GM12878 (cell line): Measurements from ENCODE around the gene TRIM17. TPM values are rescaled to one million over a fixed set of nuclear protein-coding genes. Genes with fewer than 3 reads are reported as not detected.
A peak's percentile ranks its signal among the peaks of the same experiment; 100 is the strongest.

Source experiments
- ATAC-seq: fragments of 200-7000 bp; cut with Tn5 transposase; 3 replicates; pipeline ENCODE4 v1.9.1; 2020; ENCODE audit warnings: mild to moderate bottlenecking, moderate library complexity
- BruUV-seq: library from RNA; stranded (reverse); fragments of 400-500 nt; replicated peaks from 2 replicates; lab custom pipeline; 2021; lab: Mats Ljungman, UMichigan
- CTCF ChIA-PET: fragments of 300-600 bp; sonication (Branson Sonifier 250); formaldehyde crosslinking; extraction: SDS; loops from one replicate; lab custom pipeline; 2021; ENCODE audit warnings: inconsistent platforms; lab: Yijun Ruan, JAX
- POLR2A ChIA-PET: fragments of 350-600 bp; formaldehyde crosslinking; extraction: SDS; loops from one replicate; lab custom pipeline; 2021; ENCODE audit warnings: inconsistent platforms; lab: Charles Lee
- RAD21 ChIA-PET: fragments of 300-600 bp; sonication (Branson Sonifier 250); formaldehyde crosslinking; loops from one replicate; lab custom pipeline; 2023; ENCODE audit warnings: antibody characterized with exemption; ENCODE audit not compliant: unreplicated experiment; lab: Charles Lee
- SMC1A ChIA-PET: fragments of 300-600 bp; sonication (Branson Sonifier 250); formaldehyde crosslinking; loops from one replicate; lab custom pipeline; 2023; ENCODE audit not compliant: unreplicated experiment, uncharacterized antibody; lab: Charles Lee
- DNase-seq: peaks from one replicate; pipeline ENCODE4 v3.0.0-alpha.2; 2011; ENCODE audit warnings: low read depth, low spot score
- FAIRE-seq: peaks from 3 replicates; lab custom pipeline; 2011; peaks lifted over from hg19 to GRCh38; lab: Jason Lieb, UNC
- H2AFZ ChIP-seq: 2 replicates; pipeline ENCODE4 v1.6.0; 2011; ENCODE audit warnings: low read depth, low read length, control low read depth; ENCODE audit not compliant: control insufficient read depth
- H3K27ac ChIP-seq: 2 replicates; pipeline ENCODE4 v1.5.1; 2011; ENCODE audit warnings: control low read depth; ENCODE audit not compliant: control insufficient read depth, insufficient read depth
- H3K27me3 ChIP-seq, 2 experiments: replicated peaks in 1 of 2; 2 replicates each; pipeline versions ENCODE4 v1.6.0 to v1.6.1; 2011; ENCODE audit warnings: low read length in 1 of 2; ENCODE audit not compliant: control insufficient read depth in 2 of 2, insufficient read depth in 2 of 2
- H3K36me3 ChIP-seq, 2 experiments: 2 replicates each; pipeline ENCODE4 v1.5.1; 2011; ENCODE audit warnings: low read length in 1 of 2; ENCODE audit not compliant: control insufficient read depth in 2 of 2, insufficient read depth in 2 of 2
- H3K4me1 ChIP-seq: 2 replicates; pipeline ENCODE4 v1.6.1; 2011; ENCODE audit warnings: mild to moderate bottlenecking, low read length, moderate library complexity, mixed read lengths; ENCODE audit not compliant: control insufficient read depth, insufficient read depth
- H3K4me2 ChIP-seq: 2 replicates; pipeline ENCODE4 v1.6.0; 2011; ENCODE audit warnings: control low read depth; ENCODE audit not compliant: control insufficient read depth, insufficient read depth
- H3K4me3 ChIP-seq: fragments of 200-600 bp; sonication (generic); 2 replicates; pipeline ENCODE4 v1.5.1; 2016
- H3K79me2 ChIP-seq: 2 replicates; pipeline ENCODE4 v1.6.0; 2011; ENCODE audit warnings: low read length; ENCODE audit not compliant: control insufficient read depth, insufficient read depth
- H3K9ac ChIP-seq: 2 replicates; pipeline ENCODE4 v1.8.0; 2011; ENCODE audit warnings: low read length, control low read depth, mixed read lengths; ENCODE audit not compliant: control insufficient read depth, insufficient read depth
- H3K9me3 ChIP-seq: replicated peaks from 3 replicates; pipeline ENCODE4 v1.5.1; 2011; ENCODE audit warnings: mild to moderate bottlenecking, low read length; ENCODE audit not compliant: control insufficient read depth, insufficient read depth
- H4K20me1 ChIP-seq: 2 replicates; pipeline ENCODE4 v1.6.0; 2011; ENCODE audit not compliant: control insufficient read depth, insufficient read depth
- ATF7 ChIP-seq: fragments of 450-650 bp; IDR thresholded peaks from 2 replicates; pipeline ENCODE4 v1.6.1; 2016; ENCODE audit warnings: low read depth, mild to moderate bottlenecking
- BHLHE40 ChIP-seq, 2 experiments: fragments of 450-650 bp in 1 of 2; IDR thresholded peaks; 2 replicates each; pipeline ENCODE4 v1.6.1; 2011 to 2017; ENCODE audit warnings: low read depth in 2 of 2, borderline replicate concordance in 1 of 2, improper control_type of control experiment in 1 of 2, low read length in 1 of 2, mild to moderate bottlenecking in 1 of 2
- HDAC2 ChIP-seq: fragments of 200-600 bp; sonication (generic); IDR thresholded peaks from 2 replicates; pipeline ENCODE4 v1.6.1; 2017
- IRF4 ChIP-seq: IDR thresholded peaks from 2 replicates; pipeline ENCODE4 v1.6.1; 2011; ENCODE audit warnings: low read depth, low read length
- JUNB ChIP-seq: IDR thresholded peaks from 2 replicates; pipeline ENCODE4 v1.6.1; 2016; ENCODE audit warnings: antibody characterized with exemption, mild to moderate bottlenecking
- MTA3 ChIP-seq: IDR thresholded peaks from 2 replicates; pipeline ENCODE4 v1.6.1; 2012; ENCODE audit warnings: low read length, inconsistent platforms, borderline replicate concordance
- MYB ChIP-seq: fragments of 150-350 bp; IDR thresholded peaks from 2 replicates; pipeline ENCODE4 v1.6.1; 2014; ENCODE audit warnings: mild to moderate bottlenecking, low read depth, low read length, borderline replicate concordance
- NFYA ChIP-seq: IDR thresholded peaks from 2 replicates; pipeline ENCODE4 v1.6.1; 2011; ENCODE audit warnings: low read depth, mild to moderate bottlenecking, low read length, improper control_type of control experiment, borderline replicate concordance
- PAX8 ChIP-seq: fragments of 450-650 bp; IDR thresholded peaks from 2 replicates; pipeline ENCODE4 v1.6.1; 2017; ENCODE audit warnings: mild to moderate bottlenecking, moderate library complexity
- RAD21 ChIP-seq: IDR thresholded peaks from 2 replicates; pipeline ENCODE4 v1.6.1; 2011; ENCODE audit warnings: mild to moderate bottlenecking, low read depth, low read length, moderate library complexity; ENCODE audit not compliant: insufficient read depth
- RFX5 ChIP-seq: IDR thresholded peaks from 2 replicates; pipeline ENCODE4 v1.6.1; 2011; ENCODE audit warnings: low read depth, low read length, improper control_type of control experiment
- ZNF217 ChIP-seq: fragments of 450-650 bp; IDR thresholded peaks from 2 replicates; pipeline ENCODE4 v1.6.1; 2017; ENCODE audit warnings: antibody characterized with exemption, mild to moderate bottlenecking
- WGBS: methylation state at CpG from one replicate; pipeline ENCODE4 v1.1.6; 2016; ENCODE audit warnings: low lambda C conversion rate; ENCODE audit not compliant: insufficient replicate concordance, insufficient coverage; ENCODE audit errors: missing lambda C conversion rate; 5-methylcytosine and 5-hydroxymethylcytosine counted together
- in situ Hi-C: fragments of 300-500 bp; cut with MboI; formaldehyde crosslinking; loops from 9 replicates; pipeline ENCODE4 v1.14.3; 2018; ENCODE audit warnings: mixed read lengths
- intact Hi-C: fragments of 100-400 bp; cut with micrococcal nuclease; formaldehyde crosslinking; loops from one replicate; pipeline ENCODE4 v1.14.2; 2022; ENCODE audit not compliant: unreplicated experiment
- polyA plus RNA-seq, 11 experiments: library from polyadenylated mRNA; depleted of rRNA in 4 of 11; unstranded in 6 of 11; stranded (reverse) in 5 of 11; fragments of >200 nt; fragmentation: Nextera tagmentation in 4 of 11; fragmentation: Illumina TruSeq in 1 of 11; extraction: Ambion mirVana in 4 of 11; extraction: Trizol in 1 of 11; gene quantifications; 1 replicate in 1 of 11; 2 replicates in 10 of 11; pipeline versions ENCODE4 v1.2.1 to v1.2.3, GENCODE V29; 2011 to 2016; ENCODE audit warnings: inconsistent platforms in 2 of 11, missing spikeins in 2 of 11, low read depth in 1 of 11
- total RNA-seq, 4 experiments: library from RNA; depleted of rRNA in 3 of 4; stranded (reverse); fragments of >200 nt in 3 of 4; fragmentation: Illumina TruSeq in 1 of 4; extraction: Trizol in 1 of 4; gene quantifications; 2 replicates each; pipeline versions ENCODE4 v1.2.1 to v1.2.3, GENCODE V29; 2013 to 2021
- TF ChIP-seq, protein P1 (sequence below): fragments of 450-650 bp; conservative IDR thresholded peaks from 2 replicates; pipeline ENCODE4 v1.6.1; 2017; ENCODE audit warnings: mild to moderate bottlenecking, moderate library complexity
- TF ChIP-seq, protein P2 (sequence below): IDR thresholded peaks from 2 replicates; pipeline ENCODE4 v1.6.1; 2011; ENCODE audit warnings: low read depth, low read length, improper control_type of control experiment, borderline replicate concordance
- TF ChIP-seq, protein P3 (sequence below): IDR thresholded peaks from 2 replicates; pipeline ENCODE4 v1.6.1; 2012; ENCODE audit warnings: low read length, inconsistent platforms
- TF ChIP-seq, protein P4 (sequence below): fragments of 450-650 bp; IDR thresholded peaks from 2 replicates; pipeline ENCODE4 v1.6.1; 2018; ENCODE audit warnings: mild to moderate bottlenecking, low read depth, moderate library complexity; ENCODE audit not compliant: partially characterized antibody

Gene TRIM17
- total and polyA plus RNA-seq, 10 of the 15 experiments (the other 5 are each of a cell fraction or from before 2014, with no cell fraction given) = 0.16 to 0.32 TPM; not detected in 8

DNA sequence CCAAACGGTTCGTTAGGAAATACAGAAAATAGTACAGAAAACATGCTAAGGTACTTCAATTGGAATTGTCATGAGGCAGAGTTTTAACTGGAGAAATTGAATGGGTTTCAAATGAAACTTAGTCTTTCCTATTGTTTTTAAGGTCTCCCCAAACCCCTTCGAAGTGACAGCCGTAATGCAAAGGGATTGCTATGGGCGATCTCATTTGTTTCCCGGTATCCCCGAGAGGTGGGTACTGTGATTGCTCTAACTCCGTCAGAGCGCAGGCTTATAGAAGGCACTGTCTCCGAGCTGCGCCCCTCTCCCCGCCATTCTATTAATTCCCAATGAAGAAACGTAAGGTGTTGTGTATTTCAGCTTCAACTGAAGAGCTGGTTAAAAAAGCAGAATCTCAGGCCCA, 48.5 kb upstream of the TRIM17 start:
- Histone ChIP-seq H3K36me3 (no peaks in the 10 kb centered on the region), H3K27ac (0 out of 2 replicates have a peak overlapping the region, but pooled peaks have one; percentile 15), H2AFZ (peak overlapping the region; percentile 34), H3K4me3 (peak overlapping the region; percentile 54; the same call in 1 of the 2 replicates), H3K9ac (0 out of 2 replicates have a peak overlapping the region, but pooled peaks have one; percentile 4), H3K4me1 (no peaks in the 10 kb centered on the region), H3K79me2 (0 out of 2 replicates have a peak, but pooled peaks cover 2% of the 10 kb centered on the region), H3K4me2 (peak overlapping the region; percentile 29), H4K20me1 (no peaks in the 10 kb centered on the region), H3K9me3 (no peaks in the 10 kb centered on the region), H3K27me3 (no peaks in the 10 kb centered on the region; a peak in 2 of 4 replicates)
- ChIA-PET RAD21 (no interaction called here), SMC1A (interaction anchor here (1.5 kb wide), 1 partner anchor 35 kb away, joined by 5 read pairs; no protein-coding TSS in a partner anchor), POLR2A (no interaction called here), CTCF (no interaction called here)
- FAIRE-seq (no peak), DNase-seq (no peak), ATAC-seq (no peak)
- TF ChIP-seq IRF4 (no peak), ATF7 (no peak), NFYA (no peak), ZNF217 (no peak), RFX5 (no peak), MYB (no peak), HDAC2 (no peak), MTA3 (no peak), BHLHE40 (IDR thresholded peaks at IDR 0.05; ENCODE audit: borderline replicate concordance in 1 of 2, low read depth in 2 of 2, low read length in 1 of 2) (no peak), RAD21 (no peak), JUNB (no peak), PAX8 (no peak)
- TF ChIP-seq, protein P1, sequence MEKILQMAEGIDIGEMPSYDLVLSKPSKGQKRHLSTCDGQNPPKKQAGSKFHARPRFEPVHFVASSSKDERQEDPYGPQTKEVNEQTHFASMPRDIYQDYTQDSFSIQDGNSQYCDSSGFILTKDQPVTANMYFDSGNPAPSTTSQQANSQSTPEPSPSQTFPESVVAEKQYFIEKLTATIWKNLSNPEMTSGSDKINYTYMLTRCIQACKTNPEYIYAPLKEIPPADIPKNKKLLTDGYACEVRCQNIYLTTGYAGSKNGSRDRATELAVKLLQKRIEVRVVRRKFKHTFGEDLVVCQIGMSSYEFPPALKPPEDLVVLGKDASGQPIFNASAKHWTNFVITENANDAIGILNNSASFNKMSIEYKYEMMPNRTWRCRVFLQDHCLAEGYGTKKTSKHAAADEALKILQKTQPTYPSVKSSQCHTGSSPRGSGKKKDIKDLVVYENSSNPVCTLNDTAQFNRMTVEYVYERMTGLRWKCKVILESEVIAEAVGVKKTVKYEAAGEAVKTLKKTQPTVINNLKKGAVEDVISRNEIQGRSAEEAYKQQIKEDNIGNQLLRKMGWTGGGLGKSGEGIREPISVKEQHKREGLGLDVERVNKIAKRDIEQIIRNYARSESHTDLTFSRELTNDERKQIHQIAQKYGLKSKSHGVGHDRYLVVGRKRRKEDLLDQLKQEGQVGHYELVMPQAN = no peak
- TF ChIP-seq, protein P2, sequence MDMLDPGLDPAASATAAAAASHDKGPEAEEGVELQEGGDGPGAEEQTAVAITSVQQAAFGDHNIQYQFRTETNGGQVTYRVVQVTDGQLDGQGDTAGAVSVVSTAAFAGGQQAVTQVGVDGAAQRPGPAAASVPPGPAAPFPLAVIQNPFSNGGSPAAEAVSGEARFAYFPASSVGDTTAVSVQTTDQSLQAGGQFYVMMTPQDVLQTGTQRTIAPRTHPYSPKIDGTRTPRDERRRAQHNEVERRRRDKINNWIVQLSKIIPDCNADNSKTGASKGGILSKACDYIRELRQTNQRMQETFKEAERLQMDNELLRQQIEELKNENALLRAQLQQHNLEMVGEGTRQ = no peak
- TF ChIP-seq, protein P3, sequence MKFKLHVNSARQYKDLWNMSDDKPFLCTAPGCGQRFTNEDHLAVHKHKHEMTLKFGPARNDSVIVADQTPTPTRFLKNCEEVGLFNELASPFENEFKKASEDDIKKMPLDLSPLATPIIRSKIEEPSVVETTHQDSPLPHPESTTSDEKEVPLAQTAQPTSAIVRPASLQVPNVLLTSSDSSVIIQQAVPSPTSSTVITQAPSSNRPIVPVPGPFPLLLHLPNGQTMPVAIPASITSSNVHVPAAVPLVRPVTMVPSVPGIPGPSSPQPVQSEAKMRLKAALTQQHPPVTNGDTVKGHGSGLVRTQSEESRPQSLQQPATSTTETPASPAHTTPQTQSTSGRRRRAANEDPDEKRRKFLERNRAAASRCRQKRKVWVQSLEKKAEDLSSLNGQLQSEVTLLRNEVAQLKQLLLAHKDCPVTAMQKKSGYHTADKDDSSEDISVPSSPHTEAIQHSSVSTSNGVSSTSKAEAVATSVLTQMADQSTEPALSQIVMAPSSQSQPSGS = no peak
- TF ChIP-seq, protein P4, sequence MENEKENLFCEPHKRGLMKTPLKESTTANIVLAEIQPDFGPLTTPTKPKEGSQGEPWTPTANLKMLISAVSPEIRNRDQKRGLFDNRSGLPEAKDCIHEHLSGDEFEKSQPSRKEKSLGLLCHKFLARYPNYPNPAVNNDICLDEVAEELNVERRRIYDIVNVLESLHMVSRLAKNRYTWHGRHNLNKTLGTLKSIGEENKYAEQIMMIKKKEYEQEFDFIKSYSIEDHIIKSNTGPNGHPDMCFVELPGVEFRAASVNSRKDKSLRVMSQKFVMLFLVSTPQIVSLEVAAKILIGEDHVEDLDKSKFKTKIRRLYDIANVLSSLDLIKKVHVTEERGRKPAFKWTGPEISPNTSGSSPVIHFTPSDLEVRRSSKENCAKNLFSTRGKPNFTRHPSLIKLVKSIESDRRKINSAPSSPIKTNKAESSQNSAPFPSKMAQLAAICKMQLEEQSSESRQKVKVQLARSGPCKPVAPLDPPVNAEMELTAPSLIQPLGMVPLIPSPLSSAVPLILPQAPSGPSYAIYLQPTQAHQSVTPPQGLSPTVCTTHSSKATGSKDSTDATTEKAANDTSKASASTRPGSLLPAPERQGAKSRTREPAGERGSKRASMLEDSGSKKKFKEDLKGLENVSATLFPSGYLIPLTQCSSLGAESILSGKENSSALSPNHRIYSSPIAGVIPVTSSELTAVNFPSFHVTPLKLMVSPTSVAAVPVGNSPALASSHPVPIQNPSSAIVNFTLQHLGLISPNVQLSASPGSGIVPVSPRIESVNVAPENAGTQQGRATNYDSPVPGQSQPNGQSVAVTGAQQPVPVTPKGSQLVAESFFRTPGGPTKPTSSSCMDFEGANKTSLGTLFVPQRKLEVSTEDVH = no peak
- BruUV-seq = no TSS peak
- intact Hi-C loops (no loop called here), in situ Hi-C loops (no loop called here)
- whole genome bisulfite sequencing = 29% methylated on average over 13 of the region's 13 CpGs
